Measurements from ENCODE around the gene BANP. TPM values are rescaled to one million over a fixed set of nuclear protein-coding genes. Genes with fewer than 3 reads are reported as not detected.
A peak's percentile ranks its signal among the peaks of the same experiment; 100 is the strongest.

The BANP gene
- polyA plus RNA-seq, 6 donors from 2014 or later: 24.3 to 40.1 (median 28.5) TPM

DNA sequence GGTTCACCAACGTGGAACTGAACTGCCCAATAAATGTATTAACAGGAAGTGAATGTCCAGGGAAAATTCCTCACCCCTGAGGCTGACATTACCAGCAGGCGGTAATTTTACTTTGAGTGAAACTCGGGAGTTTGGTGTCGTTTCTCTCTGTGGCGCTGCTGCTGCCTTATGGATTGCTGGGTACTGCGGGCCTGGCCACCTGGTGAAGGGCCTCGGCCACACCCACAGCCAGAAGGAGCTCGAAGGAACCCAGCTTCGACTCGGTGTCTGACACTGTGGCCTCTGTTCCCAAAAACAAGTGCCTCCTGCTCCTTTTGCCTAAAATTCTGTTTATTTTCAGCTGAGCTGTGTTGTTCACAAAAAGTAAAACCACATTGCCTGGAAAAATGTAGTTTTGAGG, 115.0 kb downstream of the BANP start:
- DNase-seq: no peak
- Mint-ChIP-seq H3K36me3 (peaks cover 0 to 11% of the 10 kb centered on the region in 2 donors), H3K27me3 (no peaks in the 10 kb centered on the region), H3K9me3 (no peaks in the 10 kb centered on the region), H3K4me1 (peaks cover 28 to 53% (median 48%) of the 10 kb centered on the region in 3 donors), H3K4me3 (no peak overlapping the region), H3K27ac (peak overlapping the region in 5 of 6 donors; percentile 51 to 99 (median 90))
- no peak for ATAC-seq (ENCODE audit: low read depth in 2 of 2)

DNA sequence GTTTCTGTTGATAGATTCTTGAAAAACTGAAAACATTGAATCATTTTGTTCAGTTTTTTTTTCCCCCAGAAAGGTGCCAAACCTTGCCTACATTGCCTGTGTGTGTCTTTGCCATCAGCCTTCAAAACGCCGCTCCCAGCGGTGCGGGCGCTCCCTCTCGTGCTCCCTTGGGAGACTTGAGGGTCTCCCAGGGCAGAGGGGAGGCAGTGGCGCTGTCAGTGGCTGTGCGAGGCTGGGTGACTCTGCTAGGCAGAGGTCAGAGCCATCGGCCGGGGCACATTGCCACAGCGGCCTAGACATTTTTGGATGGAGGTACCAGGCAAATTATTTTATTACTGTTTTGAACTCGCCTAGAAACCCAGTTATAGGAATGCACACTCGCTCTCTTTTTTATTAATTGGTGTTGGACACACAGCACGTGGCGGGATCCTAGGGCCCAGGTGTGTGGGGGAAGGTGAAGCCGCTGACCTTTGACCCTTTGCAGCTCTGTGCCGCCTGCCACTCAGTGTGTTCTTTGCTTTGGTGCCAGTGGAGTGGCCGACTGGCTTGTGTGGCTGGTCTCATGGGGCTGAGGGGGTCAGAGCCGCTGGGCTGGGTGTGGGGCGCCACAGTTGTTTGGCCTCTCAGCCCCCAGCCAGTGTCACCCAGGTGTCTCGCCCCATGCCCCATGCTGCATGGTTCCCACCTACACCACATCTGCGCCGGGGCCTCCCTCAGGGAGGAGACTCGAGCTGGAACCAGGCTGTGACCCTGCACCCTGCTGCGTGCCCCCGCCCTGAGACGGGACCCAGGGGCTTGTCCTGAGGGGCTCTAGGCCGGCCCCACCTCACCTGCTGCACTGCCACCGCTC, 115.7 kb downstream of the BANP start:
- DNase-seq (no peak), ATAC-seq (ENCODE audit: low read depth in 2 of 2) (no peak)
- peaks cover 0 to 11% of the 10 kb centered on the region in 2 donors for H3K36me3 Mint-ChIP-seq
- peak overlapping the region in 6 of 8 donors; percentile 22 to 82 (median 64) for H3K4me3 Mint-ChIP-seq
- H3K9me3 Mint-ChIP-seq: no peaks in the 10 kb centered on the region
- H3K27me3 Mint-ChIP-seq: no peaks in the 10 kb centered on the region
- H3K4me1 Mint-ChIP-seq: peaks cover 32 to 53% (median 52%) of the 10 kb centered on the region in 3 donors
- peak overlapping the region in 5 of 6 donors; percentile 66 to 100 (median 99) for H3K27ac Mint-ChIP-seq

DNA sequence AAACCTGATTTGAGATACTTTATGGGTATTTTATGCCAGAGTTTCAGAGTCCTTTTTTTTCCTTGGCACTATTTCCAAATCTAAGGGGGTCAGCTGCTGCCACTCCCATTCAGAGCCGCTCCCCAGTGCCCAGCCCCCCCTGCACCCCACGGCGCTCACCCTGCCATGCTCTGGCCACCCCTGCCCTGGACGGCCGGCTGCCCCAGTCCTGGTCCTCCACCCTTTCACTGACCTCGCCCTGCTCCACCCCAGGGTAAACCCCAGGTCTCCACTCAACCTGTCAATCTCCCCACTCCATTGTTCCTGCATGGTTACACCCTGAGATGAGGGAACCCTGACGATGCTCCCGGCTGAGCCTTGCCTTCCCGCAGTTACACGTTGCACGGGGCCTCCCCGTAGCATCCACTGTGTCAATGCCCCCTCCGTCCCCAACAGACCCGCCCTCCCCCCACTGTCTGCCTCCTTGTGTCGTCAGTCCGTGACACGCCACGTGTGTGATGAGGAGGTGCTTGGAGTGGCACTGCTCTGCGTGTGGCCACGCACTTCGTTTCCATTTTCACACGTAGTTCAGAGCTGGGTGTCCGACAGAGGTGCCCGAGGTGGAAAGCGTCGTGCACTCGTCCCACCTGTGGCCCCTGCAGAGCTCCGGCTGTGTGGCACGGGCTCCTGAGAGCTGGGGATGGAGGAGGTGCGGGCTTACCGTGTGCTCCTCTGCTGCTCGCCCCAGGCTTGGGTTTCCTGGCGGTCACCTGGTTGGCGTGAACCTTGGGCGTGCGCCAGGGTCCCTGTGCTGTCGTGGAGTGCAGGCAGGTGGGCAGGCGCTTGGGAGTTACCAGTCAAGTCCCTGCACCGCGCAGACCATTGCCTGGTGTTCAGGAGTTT, 116.5 kb downstream of the BANP start:
- Mint-ChIP-seq H3K27ac (peak overlapping the region; percentile 91 to 100 (median 98)), H3K4me3 (peak overlapping the region in 7 of 8 donors; percentile 34 to 82 (median 70)), H3K4me1 (peaks cover 32 to 53% (median 49%) of the 10 kb centered on the region in 3 donors), H3K36me3 (peaks cover 0 to 11% of the 10 kb centered on the region in 2 donors), H3K9me3 (no peaks in the 10 kb centered on the region), H3K27me3 (no peaks in the 10 kb centered on the region)
- DNase-seq (no peak), ATAC-seq (ENCODE audit: low read depth in 2 of 2) (no peak)

DNA sequence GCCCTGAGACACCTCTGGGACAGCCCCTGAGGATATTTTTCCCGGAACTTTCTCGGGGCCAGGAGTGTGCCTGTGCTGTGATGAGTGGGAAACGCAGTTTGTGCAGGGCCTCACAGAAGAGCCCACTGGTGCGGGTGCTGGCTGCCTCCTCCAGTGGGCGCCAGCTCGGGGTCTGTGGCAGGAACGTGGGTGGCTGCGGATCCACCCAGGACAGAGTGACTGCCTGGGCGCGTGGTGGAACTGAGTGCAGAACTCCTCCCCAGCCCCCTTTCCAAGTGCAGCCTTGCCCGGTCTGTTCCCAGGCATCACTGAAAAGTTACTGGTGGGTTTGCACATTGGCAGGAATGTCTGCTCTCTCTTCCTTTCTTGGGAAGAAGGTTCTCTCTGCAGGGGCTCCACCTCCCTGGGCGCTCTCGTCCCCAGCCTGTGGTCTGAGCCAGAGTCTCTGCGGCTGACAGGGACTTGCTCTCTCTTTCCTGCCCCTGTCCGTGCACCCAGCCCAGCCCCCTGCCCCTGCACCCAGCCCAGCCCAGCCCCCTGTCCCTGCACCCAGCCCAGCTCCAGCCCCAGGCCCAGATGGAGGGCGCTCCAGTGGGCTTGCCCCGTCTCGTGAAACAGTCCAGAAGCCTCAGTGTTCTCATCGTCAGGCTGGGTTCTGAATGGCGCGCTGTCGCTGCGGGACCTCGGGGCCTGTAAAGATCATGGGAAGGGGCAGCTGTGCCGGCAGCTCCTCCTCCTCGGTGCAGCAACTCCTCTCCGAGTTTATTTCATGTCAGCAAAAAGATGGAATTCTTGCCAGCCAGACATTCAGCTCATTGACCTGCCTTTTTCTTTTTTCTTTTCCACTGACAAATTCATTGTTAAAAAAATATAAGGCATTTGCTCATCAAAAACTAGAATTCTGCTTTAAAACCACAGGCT, 117.5 kb downstream of the BANP start:
- no peaks in the 10 kb centered on the region for H3K27me3 Mint-ChIP-seq
- H3K9me3 Mint-ChIP-seq: no peaks in the 10 kb centered on the region
- peaks cover 32 to 53% (median 51%) of the 10 kb centered on the region in 3 donors for H3K4me1 Mint-ChIP-seq
- ATAC-seq (ENCODE audit: low read depth in 2 of 2): no peak
- DNase-seq: no peak
- H3K4me3 Mint-ChIP-seq: peak overlapping the region; percentile 57 to 88 (median 82)
- peak overlapping the region; percentile 98 to 100 (median 99) for H3K27ac Mint-ChIP-seq
- H3K36me3 Mint-ChIP-seq: peaks cover 0 to 7% of the 10 kb centered on the region in 2 donors

DNA sequence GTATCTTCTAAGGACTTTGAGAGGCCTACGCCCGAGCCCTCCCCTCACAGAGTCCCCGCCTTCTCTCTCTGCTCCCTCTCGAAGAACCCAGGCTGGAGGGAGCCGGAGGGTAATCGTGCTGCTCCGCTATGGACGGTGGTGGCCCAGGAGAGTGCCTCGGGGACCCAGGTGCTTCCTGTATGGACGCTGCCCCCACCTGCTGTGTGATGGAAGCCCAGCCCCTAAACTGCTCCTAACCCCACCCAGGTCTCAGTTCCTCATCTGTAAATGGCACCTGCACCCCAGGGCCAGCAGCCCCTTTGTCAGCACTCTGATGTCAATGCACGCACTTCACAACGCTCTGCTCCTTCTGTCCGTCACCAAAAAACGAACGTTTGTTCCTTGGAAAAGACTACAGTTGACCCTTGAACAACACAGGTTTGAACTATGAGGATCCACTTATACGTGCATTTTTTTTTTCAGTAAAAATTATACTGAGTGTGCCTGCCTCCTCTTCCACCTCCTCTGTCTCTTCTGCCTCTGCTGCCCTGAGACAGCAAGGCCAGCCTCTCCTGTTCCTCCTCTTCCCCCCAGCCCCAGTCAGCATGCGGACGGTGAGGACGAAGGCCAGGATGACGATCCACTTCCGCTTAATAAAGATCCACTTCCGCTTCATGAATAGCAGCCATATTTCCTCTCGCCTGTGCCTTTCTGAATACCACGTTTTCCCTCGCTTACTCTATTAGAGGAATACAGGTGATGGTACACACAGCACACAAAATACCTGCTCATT, 118.3 kb downstream of the BANP start:
- peak overlapping the region; percentile 57 to 90 (median 84) for H3K4me3 Mint-ChIP-seq
- peak; percentile 91 to 93 for ATAC-seq (ENCODE audit: low read depth in 2 of 2)
- H3K4me1 Mint-ChIP-seq: peaks cover 32 to 53% (median 50%) of the 10 kb centered on the region in 3 donors
- H3K27me3 Mint-ChIP-seq: no peaks in the 10 kb centered on the region
- H3K27ac Mint-ChIP-seq: peak overlapping the region; percentile 98 to 100 (median 99)
- DNase-seq: peak; percentile 99
- no peaks in the 10 kb centered on the region for H3K9me3 Mint-ChIP-seq
- H3K36me3 Mint-ChIP-seq: peaks cover 0 to 6% of the 10 kb centered on the region in 2 donors

DNA sequence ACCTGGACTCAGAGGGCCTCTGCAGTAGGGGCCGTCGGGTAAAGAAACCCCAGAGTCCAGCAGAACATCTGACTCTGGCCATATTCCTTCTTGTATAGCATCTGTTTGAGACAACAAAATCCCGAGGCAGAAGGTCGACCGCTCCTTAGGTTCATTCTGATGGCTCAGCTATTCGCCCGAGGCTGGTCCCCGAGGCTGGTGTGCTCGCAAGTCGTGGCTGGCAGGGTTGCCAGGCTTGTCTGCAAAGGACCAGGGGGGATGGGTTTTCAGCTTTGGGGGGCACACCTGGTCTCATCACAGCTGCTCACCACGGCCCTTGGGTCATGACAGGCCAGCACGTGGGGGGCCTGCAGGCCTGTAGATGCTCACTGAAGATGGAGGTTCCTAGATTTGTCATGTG, 119.1 kb downstream of the BANP start:
- H3K4me3 Mint-ChIP-seq: peak overlapping the region in 6 of 8 donors; percentile 76 to 90 (median 84)
- peaks cover 32 to 51% (median 50%) of the 10 kb centered on the region in 3 donors for H3K4me1 Mint-ChIP-seq
- peak overlapping the region; percentile 98 to 100 (median 99) for H3K27ac Mint-ChIP-seq

DNA sequence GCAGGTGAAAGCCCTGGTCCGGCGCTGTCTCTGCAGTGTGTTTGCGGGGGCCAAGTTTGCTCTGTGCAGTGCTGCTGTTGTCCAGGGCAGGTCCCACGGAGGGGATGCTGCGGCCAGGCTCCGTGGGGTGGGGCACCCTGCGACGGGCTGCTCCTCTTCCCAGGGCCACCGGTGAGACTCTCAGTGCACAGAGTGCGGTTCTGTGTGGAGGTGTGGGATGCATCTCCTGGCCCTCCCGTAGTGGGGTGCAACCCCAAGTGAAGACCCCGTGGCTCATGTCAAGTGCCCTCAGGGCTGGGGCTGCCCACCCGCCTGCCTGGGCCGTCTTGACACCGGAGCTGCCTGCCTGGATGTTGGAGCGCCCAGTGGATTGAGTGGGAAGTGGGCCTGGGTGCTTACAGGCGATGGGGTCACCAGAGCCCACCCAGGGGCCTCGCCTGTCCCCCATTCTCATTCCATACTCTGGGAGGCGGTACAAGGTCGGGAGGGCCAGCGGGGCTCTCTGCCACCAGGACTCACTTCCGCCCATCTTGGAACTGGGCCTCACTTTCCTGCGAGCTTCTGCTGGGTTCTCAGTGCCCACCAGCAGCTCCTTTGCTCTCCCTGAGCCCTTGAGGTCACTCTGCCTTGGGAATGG, 119.9 kb downstream of the BANP start:
- no peak for DNase-seq
- H3K4me1 Mint-ChIP-seq: peaks cover 29 to 50% (median 43%) of the 10 kb centered on the region in 3 donors
- H3K4me3 Mint-ChIP-seq: peak overlapping the region in 2 of 8 donors; percentile 53 to 76

More for the DNA sequence above, 119.1 kb downstream of the BANP start:
- H3K27me3 Mint-ChIP-seq: no peaks in the 10 kb centered on the region
- no peak for DNase-seq
- H3K36me3 Mint-ChIP-seq: peaks cover 0 to 6% of the 10 kb centered on the region in 2 donors
- no peaks in the 10 kb centered on the region for H3K9me3 Mint-ChIP-seq
- ATAC-seq (ENCODE audit: low read depth in 2 of 2): no peak

DNA sequence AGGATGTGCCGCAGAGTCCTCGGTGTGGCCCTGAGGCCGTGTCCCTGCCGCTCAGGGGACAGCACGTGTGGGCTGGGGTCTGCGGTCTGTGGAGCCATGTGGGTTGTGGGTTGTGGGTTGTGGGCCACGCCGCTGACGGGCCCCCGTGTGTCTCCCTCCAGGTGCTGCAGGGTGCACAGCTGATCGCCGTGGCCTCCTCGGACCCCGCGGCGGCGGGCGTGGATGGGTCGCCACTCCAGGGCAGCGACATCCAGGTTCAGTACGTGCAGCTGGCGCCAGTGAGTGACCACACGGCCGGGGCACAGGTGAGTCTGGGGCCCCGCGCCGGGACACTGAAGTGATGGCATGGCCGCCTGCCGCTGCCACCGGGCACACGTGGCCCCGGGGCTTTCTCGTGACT, 120.7 kb downstream of the BANP start:
- H3K27ac Mint-ChIP-seq: peak overlapping the region in 4 of 6 donors; percentile 18 to 99 (median 92)

More for the DNA sequence above, 119.9 kb downstream of the BANP start:
- H3K9me3 Mint-ChIP-seq: no peaks in the 10 kb centered on the region
- peaks cover 0 to 6% of the 10 kb centered on the region in 2 donors for H3K36me3 Mint-ChIP-seq
- ATAC-seq (ENCODE audit: low read depth in 2 of 2): no peak
- H3K27me3 Mint-ChIP-seq: no peaks in the 10 kb centered on the region
- peak overlapping the region; percentile 98 to 100 (median 99) for H3K27ac Mint-ChIP-seq

DNA sequence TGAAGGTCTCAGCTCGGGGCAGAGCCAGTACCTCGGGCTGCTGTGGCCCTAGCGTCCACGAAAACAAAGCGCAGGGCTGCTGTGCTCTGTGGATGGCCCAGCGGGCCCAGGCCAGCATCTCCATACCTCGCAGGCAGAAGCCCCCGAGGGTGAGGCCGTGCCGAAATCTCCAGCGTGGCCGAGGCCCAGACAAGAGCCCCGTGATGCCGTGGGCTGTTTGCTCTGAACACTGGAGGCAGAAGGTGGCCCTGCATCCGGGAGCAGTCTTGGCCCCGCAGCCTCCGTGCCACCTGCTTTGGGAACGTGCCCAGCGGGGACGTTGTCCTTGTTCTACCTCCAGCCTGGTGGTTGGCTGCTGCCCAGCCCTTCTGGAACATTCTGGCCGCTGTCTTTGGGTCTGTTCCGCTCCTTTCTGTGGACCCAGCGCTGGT, 121.4 kb downstream of the BANP start:
- Mint-ChIP-seq H3K27me3 (no peaks in the 10 kb centered on the region), H3K9me3 (no peaks in the 10 kb centered on the region), H3K36me3 (peaks cover under 1 to 6% of the 10 kb centered on the region in 2 donors), H3K27ac (peak overlapping the region in 3 of 6 donors; percentile 12 to 99 (median 68)), H3K4me3 (no peak overlapping the region), H3K4me1 (peaks cover 26 to 44% (median 30%) of the 10 kb centered on the region in 3 donors)
- no peak for DNase-seq
- no peak for ATAC-seq (ENCODE audit: low read depth in 2 of 2)

More for the DNA sequence above, 120.7 kb downstream of the BANP start:
- no peaks in the 10 kb centered on the region for H3K27me3 Mint-ChIP-seq
- no peaks in the 10 kb centered on the region for H3K9me3 Mint-ChIP-seq
- ATAC-seq (ENCODE audit: low read depth in 2 of 2) (no peak), DNase-seq (no peak)
- H3K4me3 Mint-ChIP-seq: peak overlapping the region in 1 of 8 donors; percentile 76
- peaks cover 29 to 44% (median 37%) of the 10 kb centered on the region in 3 donors for H3K4me1 Mint-ChIP-seq
- H3K36me3 Mint-ChIP-seq: peaks cover 0 to 6% of the 10 kb centered on the region in 2 donors

DNA sequence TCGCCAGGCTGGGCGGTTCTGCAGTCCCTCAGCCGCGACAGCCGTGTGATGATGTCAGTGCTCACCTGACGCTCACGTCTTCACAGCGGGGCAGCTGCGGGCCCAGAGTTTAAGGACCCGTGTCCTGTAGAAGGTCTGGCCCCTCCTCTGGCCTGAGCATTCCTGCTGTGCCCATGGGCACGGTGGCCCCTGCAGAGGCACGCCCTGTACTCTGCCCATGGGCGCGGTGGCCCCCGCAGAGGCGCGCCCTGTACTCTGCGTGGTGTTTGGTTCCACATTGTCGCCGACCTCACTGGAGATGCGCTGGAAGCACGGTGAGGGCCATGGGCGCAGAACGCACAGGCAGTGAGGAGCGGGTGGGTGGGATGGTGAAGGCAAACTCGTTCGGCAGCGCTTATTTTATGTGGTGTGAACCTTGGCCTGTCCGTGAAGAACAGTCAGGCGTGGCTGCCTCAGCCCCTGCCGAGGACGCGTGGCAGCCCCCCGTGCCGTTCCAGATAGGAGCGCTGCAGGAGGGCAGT, 122.0 kb downstream of the BANP start:
- Mint-ChIP-seq H3K27me3 (no peaks in the 10 kb centered on the region), H3K36me3 (peaks cover 6 to 8% of the 10 kb centered on the region in 2 donors), H3K27ac (peak overlapping the region in 3 of 6 donors; percentile 12 to 77 (median 62)), H3K4me3 (no peak overlapping the region), H3K4me1 (peaks cover 23 to 38% (median 25%) of the 10 kb centered on the region in 3 donors), H3K9me3 (no peaks in the 10 kb centered on the region)
- ATAC-seq (ENCODE audit: low read depth in 2 of 2) (no peak), DNase-seq (no peak)

DNA sequence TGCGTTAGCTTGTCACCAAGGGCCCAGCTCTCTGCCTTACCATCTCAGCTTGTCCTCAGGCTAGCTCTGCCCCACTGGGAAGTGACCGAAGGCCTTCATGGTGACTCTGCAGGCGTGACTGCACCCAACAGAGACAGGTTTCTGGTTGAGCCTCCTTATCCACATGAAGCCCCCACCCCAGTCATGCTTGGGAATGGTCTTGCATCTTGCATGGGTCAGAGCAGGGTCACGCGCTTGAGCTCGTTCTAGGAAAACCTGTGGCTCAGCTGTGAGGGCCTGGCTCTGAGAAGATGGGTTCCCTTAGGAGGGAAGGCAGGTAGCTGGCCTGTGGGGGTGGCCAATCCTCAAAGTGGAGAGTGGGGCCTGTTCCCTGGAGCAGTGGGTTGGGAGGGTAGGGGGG, 122.8 kb downstream of the BANP start:
- no peak for DNase-seq
- H3K4me3 Mint-ChIP-seq: peak overlapping the region in 1 of 8 donors; percentile 15
- peaks cover 17 to 30% (median 26%) of the 10 kb centered on the region in 3 donors for H3K4me1 Mint-ChIP-seq

More for the DNA sequence above, 122.8 kb downstream of the BANP start:
- Mint-ChIP-seq H3K27me3 (no peaks in the 10 kb centered on the region), H3K9me3 (no peaks in the 10 kb centered on the region), H3K27ac (peak overlapping the region in 4 of 6 donors; percentile 77 to 85 (median 79)), H3K36me3 (peaks cover 6 to 14% of the 10 kb centered on the region in 2 donors)
- ATAC-seq (ENCODE audit: low read depth in 2 of 2): no peak
